ENCODE data around the gene IL1R2. TPM values are rescaled to one million over a fixed set of nuclear protein-coding genes. Genes with fewer than 3 reads are reported as not detected.

IL1R2 gene
- total RNA-seq, 1 donor, result not detected

GRCh38 chr2:101972621-101973434, 18.9 kb upstream of the IL1R2 start:
- H3K4me3 ChIP-seq (ENCODE audit: low read depth, low read length), result no peak overlapping the region
- TF ChIP-seq, protein P1, sequence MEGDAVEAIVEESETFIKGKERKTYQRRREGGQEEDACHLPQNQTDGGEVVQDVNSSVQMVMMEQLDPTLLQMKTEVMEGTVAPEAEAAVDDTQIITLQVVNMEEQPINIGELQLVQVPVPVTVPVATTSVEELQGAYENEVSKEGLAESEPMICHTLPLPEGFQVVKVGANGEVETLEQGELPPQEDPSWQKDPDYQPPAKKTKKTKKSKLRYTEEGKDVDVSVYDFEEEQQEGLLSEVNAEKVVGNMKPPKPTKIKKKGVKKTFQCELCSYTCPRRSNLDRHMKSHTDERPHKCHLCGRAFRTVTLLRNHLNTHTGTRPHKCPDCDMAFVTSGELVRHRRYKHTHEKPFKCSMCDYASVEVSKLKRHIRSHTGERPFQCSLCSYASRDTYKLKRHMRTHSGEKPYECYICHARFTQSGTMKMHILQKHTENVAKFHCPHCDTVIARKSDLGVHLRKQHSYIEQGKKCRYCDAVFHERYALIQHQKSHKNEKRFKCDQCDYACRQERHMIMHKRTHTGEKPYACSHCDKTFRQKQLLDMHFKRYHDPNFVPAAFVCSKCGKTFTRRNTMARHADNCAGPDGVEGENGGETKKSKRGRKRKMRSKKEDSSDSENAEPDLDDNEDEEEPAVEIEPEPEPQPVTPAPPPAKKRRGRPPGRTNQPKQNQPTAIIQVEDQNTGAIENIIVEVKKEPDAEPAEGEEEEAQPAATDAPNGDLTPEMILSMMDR (IDR thresholded peaks at IDR 0.05; ENCODE audit: insufficient read depth, low read depth, low read length), result no peak
- DNase-seq (ENCODE audit: low read depth), result peak; percentile 86

- TF ChIP-seq, protein P1 (IDR thresholded peaks at IDR 0.05; ENCODE audit: insufficient read depth, low read depth, low read length), result no peak
- no peak overlapping the region for H3K4me3 ChIP-seq (ENCODE audit: low read depth, low read length)
- DNase-seq (ENCODE audit: low read depth), result peak; percentile 72
These were observed 17.1 kb upstream of the IL1R2 start for GRCh38 chr2:101974663-101975062.

- peak; percentile 53 for DNase-seq (ENCODE audit: low read depth)
- no peak overlapping the region for H3K4me3 ChIP-seq (ENCODE audit: low read depth, low read length)
- TF ChIP-seq, protein P1 (IDR thresholded peaks at IDR 0.05; ENCODE audit: insufficient read depth, low read depth, low read length), result no peak
These were observed 16.4 kb upstream of the IL1R2 start for GRCh38 chr2:101975171-101975870.

DNA sequence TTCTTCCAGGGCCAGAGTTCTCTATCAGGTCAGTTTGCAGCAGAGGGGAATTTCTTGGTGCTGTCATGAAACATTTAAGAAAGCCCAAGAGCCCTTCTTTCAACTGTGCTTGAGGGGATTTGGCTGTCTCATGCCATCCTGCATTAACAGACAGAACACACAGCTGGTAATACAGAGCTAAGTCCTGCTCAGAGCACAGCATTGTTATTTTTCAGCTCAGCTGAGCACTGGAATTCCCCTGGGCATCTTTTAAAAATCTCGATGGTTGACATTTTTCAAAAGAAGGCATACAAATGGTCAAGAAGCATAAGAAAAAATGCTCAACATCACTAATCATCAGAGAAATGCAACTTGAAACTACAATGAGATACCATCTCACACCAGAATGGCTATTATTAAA, 14.9 kb upstream of the IL1R2 start:
- no peak for DNase-seq (ENCODE audit: low read depth)
- TF ChIP-seq, protein P1 (IDR thresholded peaks at IDR 0.05; ENCODE audit: insufficient read depth, low read depth, low read length), result no peak
- H3K4me3 ChIP-seq (ENCODE audit: low read depth, low read length), result no peak overlapping the region

DNA sequence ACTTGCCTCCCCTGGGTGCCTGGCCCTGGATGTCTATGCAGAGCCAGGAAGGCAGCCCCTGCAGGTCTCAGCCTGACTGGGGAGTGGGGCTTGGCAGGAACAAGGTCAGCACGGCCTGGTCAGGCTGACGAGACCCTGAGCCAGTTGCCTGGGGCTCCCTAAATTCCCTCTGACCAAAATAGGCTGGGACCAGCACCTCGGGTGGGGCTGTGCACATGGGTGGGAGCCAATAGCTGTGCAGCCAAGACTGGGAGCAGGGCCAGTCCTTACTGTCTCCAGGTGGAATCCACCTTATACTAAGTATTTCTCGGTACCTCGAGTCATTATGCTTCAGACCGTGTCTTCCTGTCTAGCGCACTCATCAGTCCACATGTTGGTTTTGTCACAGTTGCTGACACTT, 11.4 kb upstream of the IL1R2 start:
- DNase-seq (ENCODE audit: low read depth), result no peak

GRCh38 chr2:101981066-101981465, 10.7 kb upstream of the IL1R2 start:
- H3K4me3 ChIP-seq (ENCODE audit: low read depth, low read length), result no peak overlapping the region
- TF ChIP-seq, protein P1 (IDR thresholded peaks at IDR 0.05; ENCODE audit: insufficient read depth, low read depth, low read length), result no peak
- DNase-seq (ENCODE audit: low read depth), result no peak

More for the DNA sequence above, 11.4 kb upstream of the IL1R2 start:
- no peak overlapping the region for H3K4me3 ChIP-seq (ENCODE audit: low read depth, low read length)
- TF ChIP-seq, protein P1 (IDR thresholded peaks at IDR 0.05; ENCODE audit: insufficient read depth, low read depth, low read length), result no peak
